Stimulated activated CD4-positive, alpha-beta T cell treated with anti-CD3 and anti-CD28 coated beads, Interleukin-1b, Interleukin-23, amount 100 ng/mL, for 48 hours (primary cell): ENCODE measurements around the gene MLST8.
"Not testable (repeated sequence)": the region's sequence is repeated elsewhere in the genome, so short reads cannot be mapped to it uniquely, and the experiment has no call there.

ENCODE experiments used
- DNase-seq: peaks from one replicate; pipeline ENCODE4 v3.0.0-alpha.2; 2020

MLST8 gene

GRCh38 chr16:2232094-2232990 lies 27.1 kb downstream of the MLST8 start:
- no peak for DNase-seq

GRCh38 chr16:2233046-2233775 lies 28.0 kb downstream of the MLST8 start:
- no peak for DNase-seq

- DNase-seq, result no peak
These were observed 28.9 kb downstream of the MLST8 start for GRCh38 chr16:2233872-2234812.

GRCh38 chr16:2234813-2235170 lies 29.5 kb downstream of the MLST8 start:
- no peak for DNase-seq

GRCh38 chr16:2235234-2235651 lies 30.0 kb downstream of the MLST8 start:
- no peak for DNase-seq

- no peak for DNase-seq
These were observed 30.6 kb downstream of the MLST8 start for GRCh38 chr16:2235695-2236336.

- DNase-seq, result no peak
These were observed 31.3 kb downstream of the MLST8 start, which contains the start of gene DNASE1L2 for GRCh38 chr16:2236337-2237101. TSS of gene DNASE1L2 (plus strand) at chr16:2236444. CDS start at chr16:2236817, 373 bp downstream.

GRCh38 chr16:2237102-2237482 lies 31.8 kb downstream of the MLST8 start:
- no peak for DNase-seq

- DNase-seq, result no peak
These were observed 32.4 kb downstream of the MLST8 start for GRCh38 chr16:2237493-2238149.

GRCh38 chr16:2238150-2238837 lies 33.0 kb downstream of the MLST8 start:
- DNase-seq, result no peak

- no peak for DNase-seq
These were observed 33.8 kb downstream of the MLST8 start for GRCh38 chr16:2238838-2239675.

GRCh38 chr16:2240331-2240730 lies 35.1 kb downstream of the MLST8 start:
- not testable (repeated sequence) for DNase-seq

GRCh38 chr16:2242598-2242997 lies 37.3 kb downstream of the MLST8 start:
- DNase-seq, result no peak

- no peak for DNase-seq
These were observed 37.8 kb downstream of the MLST8 start for GRCh38 chr16:2243031-2243528.

GRCh38 chr16:2243781-2244180 lies 38.5 kb downstream of the MLST8 start:
- no peak for DNase-seq

GRCh38 chr16:2244301-2244700 lies 39.0 kb downstream of the MLST8 start:
- DNase-seq, result no peak

GRCh38 chr16:2244926-2245795 lies 39.9 kb downstream of the MLST8 start:
- no peak for DNase-seq

- DNase-seq, result no peak
These were observed 41.1 kb downstream of the MLST8 start for GRCh38 chr16:2246301-2246885.
